ENCODE measurements around the gene MCOLN1.
"Not testable (repeated sequence)": the region's sequence is repeated elsewhere in the genome, so short reads cannot be mapped to it uniquely, and the experiment has no call there.

The MCOLN1 gene

GRCh38 chr19:7545300-7545699 lies 22.9 kb downstream of the MCOLN1 start:
- DNase-seq, result no peak

GRCh38 chr19:7545904-7546303 lies 23.5 kb downstream of the MCOLN1 start:
- no peak for DNase-seq

GRCh38 chr19:7547159-7547558 lies 24.7 kb downstream of the MCOLN1 start:
- no peak for DNase-seq

- DNase-seq, result no peak
These were observed 27.2 kb downstream of the MCOLN1 start for GRCh38 chr19:7549429-7550148.

- no peak for DNase-seq
These were observed 27.8 kb downstream of the MCOLN1 start for GRCh38 chr19:7550169-7550770.

GRCh38 chr19:7550987-7551761 lies 28.8 kb downstream of the MCOLN1 start:
- DNase-seq, result peak; percentile 61

GRCh38 chr19:7552781-7553180 lies 30.4 kb downstream of the MCOLN1 start:
- DNase-seq, result no peak

GRCh38 chr19:7554565-7554964 lies 32.1 kb downstream of the MCOLN1 start:
- no peak for DNase-seq

- peak; percentile 46 for DNase-seq
These were observed 32.8 kb downstream of the MCOLN1 start for GRCh38 chr19:7554990-7555864.

- DNase-seq, result no peak
These were observed 34.4 kb downstream of the MCOLN1 start for GRCh38 chr19:7556696-7557315.

GRCh38 chr19:7558667-7559066 lies 36.2 kb downstream of the MCOLN1 start:
- DNase-seq, result no peak

- no peak for DNase-seq
These were observed 36.7 kb downstream of the MCOLN1 start for GRCh38 chr19:7559102-7559501.

- DNase-seq, result no peak
These were observed 37.8 kb downstream of the MCOLN1 start for GRCh38 chr19:7560255-7560654.

- no peak for DNase-seq
These were observed 38.9 kb downstream of the MCOLN1 start for GRCh38 chr19:7561325-7561724.

- DNase-seq, result no peak
These were observed 40.4 kb downstream of the MCOLN1 start for GRCh38 chr19:7562646-7563393.

GRCh38 chr19:7564866-7565265 lies 42.4 kb downstream of the MCOLN1 start:
- no peak for DNase-seq

GRCh38 chr19:7565332-7565731 lies 42.9 kb downstream of the MCOLN1 start:
- DNase-seq, result no peak

GRCh38 chr19:7570761-7571160 lies 48.3 kb downstream of the MCOLN1 start:
- no peak for DNase-seq

- DNase-seq, result no peak
These were observed 53.1 kb downstream of the MCOLN1 start for GRCh38 chr19:7575434-7576040.

GRCh38 chr19:7577422-7577821 lies 55.0 kb downstream of the MCOLN1 start:
- DNase-seq, result not testable (repeated sequence)

GRCh38 chr19:7578127-7578526 lies 55.7 kb downstream of the MCOLN1 start:
- DNase-seq, result no peak
